ENCODE results near the gene RHBDF1. TPM values are rescaled to one million over a fixed set of nuclear protein-coding genes. Genes with fewer than 3 reads are reported as not detected.

The RHBDF1 gene
- total RNA-seq, 4 donors from 2014 or later: 11.9 to 179 (median 33.8) TPM

DNA sequence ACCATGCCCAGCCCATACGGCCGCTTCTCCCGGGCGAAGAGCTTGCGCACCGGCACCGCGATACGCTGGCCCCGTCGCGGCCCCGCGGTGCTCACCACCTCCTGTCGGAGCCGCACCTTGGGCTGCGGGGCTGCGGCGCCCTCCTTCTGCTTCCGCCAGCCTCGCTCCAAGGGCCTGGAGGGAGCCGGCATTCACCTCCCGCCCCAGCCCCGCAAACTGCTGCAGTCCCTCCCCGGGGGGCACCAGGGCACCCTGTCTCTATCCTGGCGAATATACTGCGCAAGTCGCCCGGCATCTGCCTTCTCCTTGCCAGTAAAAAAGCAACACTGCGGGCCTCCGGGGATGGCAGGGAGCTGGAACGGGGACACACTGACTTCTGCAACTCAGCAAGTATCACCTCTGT, 10.6 kb downstream of the RHBDF1 start:
- intact Hi-C loops (cut with DNase I; ENCODE audit: low total_unique reads) (no loop called here), in situ Hi-C loops (cut with MboI; ENCODE audit: low pct_ligation_motif_present in 1 of 4, low pct_unique_long_range_greater_than_20kb in 1 of 4, low sequenced_read_pairs in 3 of 4) (no loop called here)
- DNase-seq: no peak
- Histone ChIP-seq H3K4me3 (no peak overlapping the region), H3K27ac (no peak overlapping the region), H3K4me1 (peaks cover 0 to 11% (median 3%) of the 10 kb centered on the region in 4 donors), H3K9me3 (no peaks in the 10 kb centered on the region), H3K36me3 (peaks cover 0 to 6% (median 0%) of the 10 kb centered on the region in 4 donors), H3K27me3 (no peaks in the 10 kb centered on the region)
- 96% methylated on average over 32 of the region's 32 CpGs; no CpG with 5 or more reads in 1 of the 2 donors for WGBS, 2 donors (ENCODE audit: low coverage in 1 of 2)
- no peak for TF ChIP-seq POLR2AphosphoS5 (IDR thresholded peaks at IDR 0.05)
- TF ChIP-seq POLR2A (IDR thresholded peaks at IDR 0.05): no peak
- TF ChIP-seq, protein P1, sequence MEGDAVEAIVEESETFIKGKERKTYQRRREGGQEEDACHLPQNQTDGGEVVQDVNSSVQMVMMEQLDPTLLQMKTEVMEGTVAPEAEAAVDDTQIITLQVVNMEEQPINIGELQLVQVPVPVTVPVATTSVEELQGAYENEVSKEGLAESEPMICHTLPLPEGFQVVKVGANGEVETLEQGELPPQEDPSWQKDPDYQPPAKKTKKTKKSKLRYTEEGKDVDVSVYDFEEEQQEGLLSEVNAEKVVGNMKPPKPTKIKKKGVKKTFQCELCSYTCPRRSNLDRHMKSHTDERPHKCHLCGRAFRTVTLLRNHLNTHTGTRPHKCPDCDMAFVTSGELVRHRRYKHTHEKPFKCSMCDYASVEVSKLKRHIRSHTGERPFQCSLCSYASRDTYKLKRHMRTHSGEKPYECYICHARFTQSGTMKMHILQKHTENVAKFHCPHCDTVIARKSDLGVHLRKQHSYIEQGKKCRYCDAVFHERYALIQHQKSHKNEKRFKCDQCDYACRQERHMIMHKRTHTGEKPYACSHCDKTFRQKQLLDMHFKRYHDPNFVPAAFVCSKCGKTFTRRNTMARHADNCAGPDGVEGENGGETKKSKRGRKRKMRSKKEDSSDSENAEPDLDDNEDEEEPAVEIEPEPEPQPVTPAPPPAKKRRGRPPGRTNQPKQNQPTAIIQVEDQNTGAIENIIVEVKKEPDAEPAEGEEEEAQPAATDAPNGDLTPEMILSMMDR (IDR thresholded peaks at IDR 0.05): no peak
- no peak for TF ChIP-seq EP300 (IDR thresholded peaks at IDR 0.05; ENCODE audit: low read depth)

DNA sequence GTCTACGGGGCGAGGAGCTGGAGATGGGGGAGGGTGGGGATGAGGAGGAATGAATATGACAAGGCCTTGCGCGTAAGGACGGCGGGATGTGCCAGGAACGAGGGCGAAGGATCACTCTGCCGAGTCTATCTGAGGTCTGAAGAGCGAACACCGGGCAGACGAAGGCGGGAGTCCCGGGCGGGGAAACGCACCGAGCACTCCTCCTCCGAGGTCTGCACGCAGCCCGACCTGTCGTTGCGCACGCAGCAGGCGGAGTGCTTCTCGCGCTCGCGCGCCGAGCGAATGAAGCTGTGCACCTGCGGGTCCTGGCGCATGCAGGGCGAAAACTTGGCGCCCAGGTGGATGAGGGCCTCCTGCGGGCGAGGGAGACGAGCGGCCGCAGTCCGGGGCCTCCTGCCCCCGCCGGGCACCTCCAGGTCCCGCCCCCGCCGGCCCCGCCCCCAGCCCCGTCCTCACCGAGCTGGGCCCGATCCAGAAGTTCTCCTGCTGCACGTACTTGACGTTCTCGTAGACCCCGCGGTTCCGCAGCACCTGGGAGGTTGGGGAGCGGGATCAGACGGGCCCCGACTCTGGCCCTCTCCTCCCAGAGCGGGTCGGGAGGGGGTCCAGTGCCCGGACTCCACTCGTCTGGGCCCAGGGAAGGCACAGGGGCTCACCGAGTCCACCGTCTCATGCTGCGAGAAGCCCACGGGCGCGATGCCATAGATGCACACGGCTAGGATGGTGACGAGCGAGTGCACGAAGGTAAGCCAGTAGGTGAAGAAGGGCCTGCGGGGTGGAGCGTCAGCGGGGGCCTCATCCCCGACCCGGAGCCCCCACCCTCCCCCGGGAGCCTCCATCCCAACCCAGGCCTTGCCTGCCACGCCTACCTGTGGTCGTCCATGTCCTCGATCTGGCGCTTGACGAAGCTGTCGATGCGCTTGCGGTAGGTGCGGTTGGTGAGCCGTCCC, 11.2 kb downstream of the RHBDF1 start:
- intact Hi-C loops (cut with DNase I; ENCODE audit: low total_unique reads): no loop called here
- 91 to 93% methylated on average over 19 to 88 of the region's 89 CpGs for WGBS, 2 donors (ENCODE audit: low coverage in 1 of 2)

DNA sequence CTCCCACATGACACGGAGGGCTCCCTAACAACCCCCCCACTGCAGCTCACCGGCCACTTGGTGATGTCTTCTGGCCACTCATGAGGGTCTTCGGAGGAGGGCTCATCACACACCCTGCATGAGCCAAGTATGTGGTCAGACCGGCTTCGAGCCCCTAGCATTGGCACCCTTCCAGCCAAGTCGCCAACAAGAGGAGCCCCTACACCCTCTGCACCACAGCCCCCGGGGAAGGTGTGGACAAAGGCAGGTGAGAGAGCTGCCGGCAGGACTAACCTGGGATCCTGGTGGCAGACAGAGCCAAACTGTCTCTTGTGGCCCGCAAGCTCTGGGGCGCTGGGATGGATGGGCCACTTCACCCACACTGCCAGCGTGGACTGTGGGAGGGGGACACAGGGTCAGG, 12.3 kb downstream of the RHBDF1 start:
- Histone ChIP-seq H3K27me3 (no peaks in the 10 kb centered on the region), H3K9me3 (no peaks in the 10 kb centered on the region), H3K4me3 (no peak overlapping the region), H3K4me1 (no peaks in the 10 kb centered on the region), H3K36me3 (peaks cover 0 to 12% (median 0%) of the 10 kb centered on the region in 4 donors), H3K27ac (no peak overlapping the region)
- no peak for TF ChIP-seq POLR2AphosphoS5 (IDR thresholded peaks at IDR 0.05)
- TF ChIP-seq POLR2A (IDR thresholded peaks at IDR 0.05): no peak
- no peak for TF ChIP-seq EP300 (IDR thresholded peaks at IDR 0.05; ENCODE audit: low read depth)
- TF ChIP-seq, protein P1 (IDR thresholded peaks at IDR 0.05): no peak
- no peak for DNase-seq
- intact Hi-C loops (cut with DNase I; ENCODE audit: low total_unique reads) (no loop called here), in situ Hi-C loops (cut with MboI; ENCODE audit: low pct_ligation_motif_present in 1 of 4, low pct_unique_long_range_greater_than_20kb in 1 of 4, low sequenced_read_pairs in 3 of 4) (no loop called here)
- WGBS, 2 donors (ENCODE audit: low coverage in 1 of 2): 86% methylated on average over 11 of the region's 11 CpGs; no CpG with 5 or more reads in 1 of the 2 donors

More for the DNA sequence above, 11.2 kb downstream of the RHBDF1 start:
- TF ChIP-seq, protein P1 (IDR thresholded peaks at IDR 0.05): no peak
- TF ChIP-seq POLR2A (IDR thresholded peaks at IDR 0.05) (no peak), POLR2AphosphoS5 (IDR thresholded peaks at IDR 0.05) (no peak), EP300 (IDR thresholded peaks at IDR 0.05; ENCODE audit: low read depth) (no peak)
- no peak overlapping the region for H3K4me3 ChIP-seq
- no peaks in the 10 kb centered on the region for H3K9me3 ChIP-seq
- H3K27ac ChIP-seq: no peak overlapping the region
- H3K4me1 ChIP-seq: peaks cover 0 to 9% (median 3%) of the 10 kb centered on the region in 4 donors
- peaks cover 0 to 12% (median 0%) of the 10 kb centered on the region in 4 donors for H3K36me3 ChIP-seq
- H3K27me3 ChIP-seq: no peaks in the 10 kb centered on the region
- in situ Hi-C loops (cut with MboI; ENCODE audit: low pct_ligation_motif_present in 1 of 4, low pct_unique_long_range_greater_than_20kb in 1 of 4, low sequenced_read_pairs in 3 of 4): no loop called here
- no peak for DNase-seq

DNA sequence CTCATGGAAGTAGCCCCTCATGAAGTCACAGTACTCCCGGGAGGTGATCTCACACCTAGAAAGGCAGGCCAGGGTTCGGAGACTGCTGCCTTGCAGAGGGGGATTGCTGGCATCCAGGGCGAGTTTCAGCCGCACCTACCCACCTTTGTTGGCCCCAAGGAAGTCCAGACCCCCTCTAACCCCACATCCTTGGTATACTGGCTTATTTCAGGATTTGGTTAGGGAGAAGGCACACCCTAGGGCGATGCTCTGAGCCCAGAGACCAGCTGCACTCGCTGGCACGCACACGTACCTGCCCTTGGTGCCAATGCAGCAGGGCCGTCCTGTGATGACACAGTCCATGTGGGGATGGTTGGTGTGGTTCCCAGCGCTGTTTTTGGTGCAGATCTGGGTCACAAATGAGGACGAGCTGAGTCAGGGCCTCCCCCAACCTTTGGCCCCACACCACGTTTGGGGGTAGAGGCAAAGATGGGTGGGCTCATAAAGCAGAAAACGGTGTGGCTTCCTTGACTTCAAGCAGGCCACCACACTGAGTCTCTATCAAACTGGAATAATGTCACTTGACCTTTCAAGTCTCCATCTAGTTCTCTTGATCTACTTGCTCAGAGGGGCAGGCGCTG, 12.9 kb downstream of the RHBDF1 start:
- H3K4me3 ChIP-seq: no peak overlapping the region
- intact Hi-C loops (cut with DNase I; ENCODE audit: low total_unique reads): no loop called here
- no peaks in the 10 kb centered on the region for H3K9me3 ChIP-seq
- no peak overlapping the region for H3K27ac ChIP-seq
- WGBS, 2 donors (ENCODE audit: low coverage in 1 of 2): 83 to 100% methylated on average over 5 to 14 of the region's 14 CpGs
- peaks cover 0 to 3% (median 2%) of the 10 kb centered on the region in 4 donors for H3K4me1 ChIP-seq
- no peak for DNase-seq
- no peak for TF ChIP-seq EP300 (IDR thresholded peaks at IDR 0.05; ENCODE audit: low read depth)
- TF ChIP-seq POLR2AphosphoS5 (IDR thresholded peaks at IDR 0.05): no peak
- TF ChIP-seq, protein P1 (IDR thresholded peaks at IDR 0.05): no peak
- TF ChIP-seq POLR2A (IDR thresholded peaks at IDR 0.05): no peak
- H3K27me3 ChIP-seq: no peaks in the 10 kb centered on the region
- in situ Hi-C loops (cut with MboI; ENCODE audit: low pct_ligation_motif_present in 1 of 4, low pct_unique_long_range_greater_than_20kb in 1 of 4, low sequenced_read_pairs in 3 of 4): no loop called here
- peaks cover 0 to 12% (median 0%) of the 10 kb centered on the region in 4 donors for H3K36me3 ChIP-seq

Data from transverse colon (tissue), 4 donors.